GM18951 (cell line): Measurements from ENCODE around the gene DIAPH2.

Source experiments
- POLR2A ChIP-seq: IDR thresholded peaks from 4 replicates; pipeline ENCODE4 v1.6.1; 2011; ENCODE audit warnings: mild to moderate bottlenecking; ENCODE audit not compliant: insufficient read length, insufficient read depth; ENCODE audit errors: extremely low read depth
- in situ Hi-C: fragments of 300-500 bp; cut with MboI; formaldehyde crosslinking; loops from one replicate; pipeline ENCODE4 v1.12.0; 2022; ENCODE audit warnings: low sequenced_read_pairs, mixed read lengths, inconsistent platforms; ENCODE audit not compliant: unreplicated experiment

The DIAPH2 gene

GRCh38 chrX:97109730-97110129 is 425.1 kb downstream of the DIAPH2 start:
- TF ChIP-seq POLR2A, result no peak
- in situ Hi-C loops, result no loop called here

DNA sequence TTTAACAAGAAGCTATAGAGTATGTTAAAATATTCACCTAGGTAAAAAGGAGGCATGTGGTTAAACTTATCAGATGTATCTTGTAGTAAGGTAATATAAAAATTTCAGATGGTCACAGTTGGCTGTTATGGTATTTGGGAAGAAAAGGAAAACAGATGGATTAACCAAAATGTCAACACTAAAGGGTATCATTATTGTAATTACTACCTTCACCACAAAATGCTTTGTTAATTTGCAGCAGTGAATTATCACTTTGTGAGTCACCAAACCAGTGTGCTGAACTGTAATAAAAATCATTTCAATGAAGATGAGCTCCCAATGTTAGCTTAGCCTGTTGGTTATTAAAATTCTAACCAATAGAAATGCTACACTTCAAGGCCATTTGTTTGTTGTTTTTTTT is 432.9 kb downstream of the DIAPH2 start:
- in situ Hi-C loops, result no loop called here
- no peak for TF ChIP-seq POLR2A

DNA sequence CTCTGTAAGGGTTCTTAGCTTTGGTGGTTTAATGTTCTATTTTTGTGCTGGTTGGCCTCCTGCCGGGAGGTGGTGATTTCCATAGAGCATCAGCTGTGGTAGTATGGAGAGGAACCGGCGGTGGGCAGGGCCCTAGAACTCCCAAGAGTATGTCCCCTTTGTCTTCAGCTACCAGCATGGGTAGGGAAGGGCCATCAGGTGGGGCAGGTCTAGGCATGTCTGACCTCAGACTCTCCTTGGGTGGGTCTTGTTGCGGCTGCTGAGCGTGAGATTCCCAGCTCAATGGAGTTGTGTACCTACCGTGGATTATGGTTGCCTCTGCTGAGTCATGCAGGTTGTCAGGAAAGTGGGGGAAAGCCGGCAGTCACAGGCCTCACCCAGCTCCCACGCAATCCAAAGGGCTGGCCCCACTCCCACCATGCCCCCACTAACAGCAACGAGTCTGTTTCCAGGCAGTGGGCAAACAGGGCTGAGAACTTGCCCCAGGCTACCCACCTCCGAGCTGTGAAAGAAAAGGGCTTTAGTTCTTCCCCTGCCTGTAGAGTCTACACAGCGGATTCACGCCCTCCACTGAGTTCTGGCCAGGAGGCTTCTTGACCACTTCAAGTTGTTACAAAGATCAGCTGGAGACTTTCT is 434.9 kb downstream of the DIAPH2 start:
- in situ Hi-C loops, result no loop called here
- no peak for TF ChIP-seq POLR2A

DNA sequence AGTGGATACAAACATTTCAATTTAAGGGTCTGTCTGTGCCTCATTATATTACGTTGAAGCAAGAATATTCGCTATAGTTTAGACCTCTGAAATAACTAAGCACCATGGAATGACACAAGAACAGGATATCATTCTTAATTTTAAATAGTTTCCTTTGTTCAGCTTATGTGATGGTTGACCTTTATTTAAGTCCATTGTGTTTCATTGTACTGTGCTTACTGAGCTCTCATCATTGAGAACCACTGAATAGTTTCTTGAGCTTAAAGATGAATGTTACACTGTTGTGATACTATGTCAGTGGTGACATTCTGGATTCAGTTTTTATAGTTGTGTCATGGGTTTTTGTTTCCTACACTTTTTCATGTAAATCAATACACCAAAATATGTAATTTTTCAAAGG is 438.4 kb downstream of the DIAPH2 start:
- TF ChIP-seq POLR2A, result no peak
- in situ Hi-C loops, result no loop called here

DNA sequence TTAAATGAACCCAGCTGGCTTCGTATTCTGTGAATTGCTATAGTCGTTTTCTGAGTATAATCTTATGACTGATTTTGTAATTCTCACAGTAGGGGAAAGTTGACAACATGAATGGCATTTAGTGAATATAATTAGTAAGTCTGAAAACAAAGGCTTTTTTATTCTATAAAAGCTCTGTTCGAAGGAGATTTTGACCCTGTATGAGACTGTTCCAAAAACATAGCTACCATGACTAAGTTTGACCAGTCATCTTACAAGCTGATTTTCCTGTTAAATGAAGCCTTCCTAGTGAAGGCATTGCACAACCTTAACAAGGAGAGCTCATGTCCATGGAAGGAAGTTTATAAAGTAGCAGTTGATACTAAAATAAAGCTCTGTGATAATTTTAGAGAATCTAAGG is 441.4 kb downstream of the DIAPH2 start:
- in situ Hi-C loops, result no loop called here
- no peak for TF ChIP-seq POLR2A

DNA sequence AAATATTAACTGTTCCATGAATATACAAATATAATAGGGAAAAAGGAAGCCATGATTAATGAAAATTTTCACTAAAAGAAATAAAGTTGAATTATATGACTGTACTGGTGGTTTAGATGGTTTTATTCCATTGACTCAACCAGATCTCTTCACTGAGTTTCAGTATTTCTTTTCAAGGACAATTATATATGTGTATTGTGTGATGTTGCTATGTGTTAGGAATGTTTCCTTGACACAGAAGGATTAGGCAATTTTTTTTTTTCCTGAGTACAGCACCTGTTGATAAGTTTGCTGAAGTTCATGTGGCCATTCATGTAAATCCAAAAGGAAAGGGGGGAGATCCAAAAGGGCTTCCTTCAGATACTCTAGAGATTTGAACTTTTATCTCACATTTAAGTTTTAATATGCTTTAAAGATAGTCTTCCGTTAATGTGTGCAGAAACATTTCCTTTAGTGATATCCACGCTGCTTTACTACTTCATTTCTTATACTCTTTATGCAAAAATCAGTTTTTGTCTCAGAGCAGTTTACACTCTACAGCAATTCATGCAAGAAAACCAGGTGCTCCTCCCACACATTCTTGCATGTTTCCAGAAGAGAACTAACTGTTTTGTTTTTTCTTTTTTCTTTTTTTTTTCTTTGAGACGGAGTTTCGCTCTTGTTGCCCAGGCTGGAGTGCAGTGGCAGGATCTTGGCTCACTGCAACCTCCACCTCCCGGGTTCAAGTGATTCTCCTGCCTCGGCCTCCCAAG is 448.2 kb downstream of the DIAPH2 start:
- no peak for TF ChIP-seq POLR2A
- in situ Hi-C loops, result no loop called here

- in situ Hi-C loops, result no loop called here
- no peak for TF ChIP-seq POLR2A
Measured at GRCh38 chrX:97145934-97146333, 461.3 kb downstream of the DIAPH2 start.

- in situ Hi-C loops, result no loop called here
- no peak for TF ChIP-seq POLR2A
Measured at GRCh38 chrX:97155816-97156215, 471.2 kb downstream of the DIAPH2 start.

GRCh38 chrX:97158269-97158668 is 473.6 kb downstream of the DIAPH2 start:
- in situ Hi-C loops, result no loop called here
- TF ChIP-seq POLR2A, result no peak

DNA sequence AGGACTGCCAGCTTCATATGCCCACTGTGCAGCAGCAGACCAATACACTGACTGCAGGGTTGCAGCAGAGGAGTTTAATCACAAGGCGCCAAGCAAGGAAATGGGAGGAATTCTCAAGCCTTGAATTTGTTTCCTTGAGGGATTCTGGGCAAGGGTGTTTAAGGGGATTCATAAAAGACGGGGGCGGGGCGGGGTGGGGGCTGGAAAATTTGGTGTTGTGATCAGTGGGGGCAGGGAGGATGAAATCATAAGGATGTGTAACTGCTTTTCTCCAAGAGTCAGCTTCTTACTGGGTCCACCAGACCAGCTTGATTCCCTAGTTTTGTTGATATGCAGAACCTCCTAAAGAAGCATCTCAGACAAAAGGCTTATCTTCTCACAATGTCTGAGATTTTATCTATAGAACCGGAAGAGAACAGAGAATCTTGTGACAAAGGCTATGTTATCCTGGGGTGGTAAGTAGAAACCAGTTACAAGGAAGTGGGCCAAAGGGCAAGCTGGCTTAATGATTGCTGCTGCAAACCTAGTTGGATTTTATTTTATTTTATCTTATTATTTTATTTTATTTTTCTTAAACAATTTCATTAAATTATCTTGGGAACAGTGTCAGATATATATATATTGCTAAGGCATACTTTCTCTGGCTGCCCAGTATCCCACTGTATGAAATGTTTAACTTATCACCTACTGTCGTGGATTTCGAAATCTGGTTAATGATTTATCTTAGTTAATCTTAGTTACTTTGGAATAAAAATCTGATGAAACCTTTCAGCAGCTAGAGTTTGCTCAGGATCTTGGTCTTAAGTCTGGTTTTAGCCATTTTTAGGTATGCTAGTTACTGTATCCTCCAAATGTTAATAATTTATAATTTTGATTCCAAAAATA is 475.5 kb downstream of the DIAPH2 start:
- in situ Hi-C loops, result no loop called here
- TF ChIP-seq POLR2A, result no peak

GRCh38 chrX:97167333-97167732 is 482.7 kb downstream of the DIAPH2 start:
- in situ Hi-C loops, result no loop called here
- TF ChIP-seq POLR2A, result no peak

GRCh38 chrX:97168646-97169045 is 484.0 kb downstream of the DIAPH2 start:
- TF ChIP-seq POLR2A, result no peak

GRCh38 chrX:97175147-97175546 is 490.5 kb downstream of the DIAPH2 start:
- in situ Hi-C loops, result no loop called here
- no peak for TF ChIP-seq POLR2A

More at GRCh38 chrX:97168646-97169045, 484.0 kb downstream of the DIAPH2 start:
- in situ Hi-C loops, result no loop called here

- in situ Hi-C loops, result no loop called here
- no peak for TF ChIP-seq POLR2A
Measured at GRCh38 chrX:97189668-97190067, 505.0 kb downstream of the DIAPH2 start.

DNA sequence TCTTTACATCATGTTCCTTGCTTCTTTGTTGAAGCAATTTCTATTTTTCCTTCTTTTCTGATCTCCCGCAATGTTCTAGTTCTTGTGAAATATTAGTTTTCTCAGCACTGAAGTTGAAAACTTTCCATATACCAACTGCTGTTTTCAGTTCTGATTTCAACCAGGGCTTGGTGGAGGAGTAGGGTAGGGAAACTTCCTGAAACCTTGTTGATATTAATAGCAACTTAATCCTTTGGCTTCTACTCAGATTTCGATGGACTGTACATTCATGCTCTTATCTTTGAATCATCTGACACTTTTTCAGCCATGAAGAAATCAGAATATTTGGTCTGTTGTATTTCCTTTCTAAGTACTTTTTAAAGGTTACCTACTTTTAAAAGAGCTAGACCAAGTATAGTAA is 514.9 kb downstream of the DIAPH2 start:
- in situ Hi-C loops, result no loop called here
- TF ChIP-seq POLR2A, result no peak
